Osteocyte (in vitro differentiated cells): ENCODE data around the gene EEPD1. TPM values are rescaled to one million over a fixed set of nuclear protein-coding genes. Genes with fewer than 3 reads are reported as not detected.

ENCODE experiments used
- DNase-seq: peaks from one replicate; pipeline ENCODE4 v3.0.0; 2021; ENCODE audit warnings: mixed read lengths; ENCODE audit not compliant: unreplicated experiment; ENCODE audit errors: extremely low spot score
- H3K27ac Mint-ChIP-seq: one replicate; pipeline ENCODE4 v1.8.0; 2021; ENCODE audit warnings: mild to moderate bottlenecking, mixed read lengths; ENCODE audit not compliant: unreplicated experiment
- H3K27me3 Mint-ChIP-seq: one replicate; pipeline ENCODE4 v1.8.0; 2021; ENCODE audit warnings: mixed read lengths; ENCODE audit not compliant: unreplicated experiment
- H3K36me3 Mint-ChIP-seq: one replicate; pipeline ENCODE4 v1.8.0; 2021; ENCODE audit warnings: mixed read lengths; ENCODE audit not compliant: unreplicated experiment
- H3K4me1 Mint-ChIP-seq: one replicate; pipeline ENCODE4 v1.8.0; 2021; ENCODE audit warnings: mixed read lengths; ENCODE audit not compliant: unreplicated experiment
- H3K4me3 Mint-ChIP-seq: one replicate; pipeline ENCODE4 v1.8.0; 2021; ENCODE audit warnings: mild to moderate bottlenecking, moderate library complexity, mixed read lengths; ENCODE audit not compliant: unreplicated experiment
- H3K9me3 Mint-ChIP-seq: one replicate; pipeline ENCODE4 v1.8.0; 2021; ENCODE audit warnings: mixed read lengths; ENCODE audit not compliant: unreplicated experiment
- total RNA-seq: library from RNA; stranded (reverse); gene quantifications from 2 replicates; pipeline ENCODE4 v1.2.1, GENCODE V29; 2021
- TF ChIP-seq, protein P1 (sequence below): fragments of 200-600 bp; sonication (generic); IDR thresholded peaks from 2 replicates; pipeline ENCODE4 v1.5.0; 2021; ENCODE audit warnings: antibody characterized with exemption, mild to moderate bottlenecking, moderate library complexity

Gene EEPD1
- total RNA-seq, 1 donor from 2014 or later: 1.3 TPM

DNA sequence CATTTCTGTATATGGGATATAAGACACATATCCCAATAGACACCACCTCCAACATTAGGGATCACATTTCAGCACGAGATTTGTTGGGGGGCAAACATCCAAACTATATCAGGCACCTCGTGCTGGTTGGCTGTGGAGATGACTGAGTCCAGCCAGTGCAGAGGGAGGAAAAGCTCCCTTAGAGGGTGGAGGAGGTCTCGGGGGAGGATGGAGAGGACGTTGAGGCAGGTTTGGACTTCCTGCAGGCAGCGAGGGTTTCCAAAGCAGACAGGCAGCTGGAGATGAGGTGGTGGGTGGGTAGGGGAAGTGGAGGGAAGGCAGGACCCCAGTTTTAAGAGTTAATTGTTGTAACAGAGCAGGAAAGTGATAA lies 56.7 kb downstream of the EEPD1 start:
- Mint-ChIP-seq H3K4me3 (no peak overlapping the region), H3K4me1 (peaks cover 25% of the 10 kb centered on the region), H3K27ac (no peak overlapping the region), H3K36me3 (no peaks in the 10 kb centered on the region), H3K27me3 (peaks cover 14% of the 10 kb centered on the region), H3K9me3 (no peaks in the 10 kb centered on the region)
- TF ChIP-seq, protein P1, sequence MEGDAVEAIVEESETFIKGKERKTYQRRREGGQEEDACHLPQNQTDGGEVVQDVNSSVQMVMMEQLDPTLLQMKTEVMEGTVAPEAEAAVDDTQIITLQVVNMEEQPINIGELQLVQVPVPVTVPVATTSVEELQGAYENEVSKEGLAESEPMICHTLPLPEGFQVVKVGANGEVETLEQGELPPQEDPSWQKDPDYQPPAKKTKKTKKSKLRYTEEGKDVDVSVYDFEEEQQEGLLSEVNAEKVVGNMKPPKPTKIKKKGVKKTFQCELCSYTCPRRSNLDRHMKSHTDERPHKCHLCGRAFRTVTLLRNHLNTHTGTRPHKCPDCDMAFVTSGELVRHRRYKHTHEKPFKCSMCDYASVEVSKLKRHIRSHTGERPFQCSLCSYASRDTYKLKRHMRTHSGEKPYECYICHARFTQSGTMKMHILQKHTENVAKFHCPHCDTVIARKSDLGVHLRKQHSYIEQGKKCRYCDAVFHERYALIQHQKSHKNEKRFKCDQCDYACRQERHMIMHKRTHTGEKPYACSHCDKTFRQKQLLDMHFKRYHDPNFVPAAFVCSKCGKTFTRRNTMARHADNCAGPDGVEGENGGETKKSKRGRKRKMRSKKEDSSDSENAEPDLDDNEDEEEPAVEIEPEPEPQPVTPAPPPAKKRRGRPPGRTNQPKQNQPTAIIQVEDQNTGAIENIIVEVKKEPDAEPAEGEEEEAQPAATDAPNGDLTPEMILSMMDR: no peak
- DNase-seq: no peak

DNA sequence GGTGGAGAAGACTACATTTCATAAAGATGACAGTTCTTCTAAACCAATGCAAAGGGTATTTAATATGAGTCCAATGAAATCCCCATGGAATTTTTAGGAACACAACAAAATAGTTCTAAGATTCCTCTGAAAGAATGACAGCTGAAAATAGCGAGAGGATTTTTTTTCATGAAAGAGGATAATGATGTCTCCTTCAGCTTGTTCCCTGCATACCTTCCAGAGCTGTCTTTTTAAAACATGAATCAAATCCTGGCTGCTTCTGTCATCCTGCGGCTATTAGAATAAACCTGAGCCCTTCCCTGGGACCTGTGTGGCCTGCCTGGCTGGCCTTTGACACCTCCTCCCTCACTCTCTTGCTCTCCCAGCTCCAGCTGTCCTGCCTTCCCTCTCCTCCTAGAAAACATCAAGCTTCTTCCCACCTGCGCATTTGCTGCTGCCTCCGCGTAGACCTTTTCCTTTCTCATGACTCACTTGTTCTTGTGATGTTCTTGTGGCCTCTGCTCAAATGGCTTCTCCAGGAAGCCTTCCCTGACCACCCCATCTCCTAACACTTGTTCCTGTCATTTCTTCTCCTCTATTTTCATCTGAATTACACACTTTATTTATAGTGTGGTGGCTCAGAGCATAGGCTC lies 57.4 kb downstream of the EEPD1 start:
- H3K27ac Mint-ChIP-seq: no peak overlapping the region
- DNase-seq: no peak
- no peaks in the 10 kb centered on the region for H3K9me3 Mint-ChIP-seq
- H3K4me3 Mint-ChIP-seq: no peak overlapping the region
- TF ChIP-seq, protein P1: no peak
- no peaks in the 10 kb centered on the region for H3K36me3 Mint-ChIP-seq
- H3K4me1 Mint-ChIP-seq: peaks cover 25% of the 10 kb centered on the region
- H3K27me3 Mint-ChIP-seq: peaks cover 14% of the 10 kb centered on the region

DNA sequence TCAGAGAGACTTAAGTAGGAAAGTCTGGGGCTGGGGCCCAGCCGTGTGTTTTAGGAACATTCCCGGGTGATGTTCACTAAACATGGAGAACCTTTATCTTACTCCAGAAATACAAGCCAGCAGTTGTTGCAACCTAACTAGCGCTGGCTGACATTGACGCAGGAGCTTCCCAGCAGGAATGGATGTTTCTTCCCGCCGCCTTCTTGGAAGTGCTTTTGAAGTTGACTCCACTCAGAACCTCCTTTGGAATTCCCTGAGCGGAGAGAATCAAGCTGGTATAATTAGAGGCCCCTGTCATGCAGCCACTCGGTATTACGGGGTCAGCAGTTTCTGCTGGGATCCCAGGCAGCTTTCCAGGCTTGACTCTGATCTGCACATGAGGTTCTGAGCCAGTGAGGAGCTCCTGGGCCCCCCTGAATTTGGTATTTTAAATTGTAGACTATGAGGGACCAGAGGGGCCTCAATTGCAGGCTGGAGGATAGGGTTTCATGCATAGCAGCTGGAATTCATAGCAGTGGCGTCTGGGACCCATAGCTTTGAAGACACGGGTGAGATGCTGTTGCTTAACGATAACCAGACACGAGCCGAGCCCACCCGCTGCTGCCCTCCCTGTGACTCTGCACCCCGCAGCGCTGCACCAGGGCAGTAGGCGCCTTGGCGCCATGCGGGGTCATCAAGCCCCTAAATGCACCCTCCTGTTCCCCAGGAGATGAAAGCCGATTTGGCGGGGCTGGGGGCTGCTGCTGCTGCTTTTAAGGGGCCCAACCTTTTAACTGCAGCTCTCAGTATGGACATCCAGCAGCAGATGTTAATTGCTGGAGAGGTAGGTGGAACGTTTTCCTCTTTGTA lies 61.8 kb downstream of the EEPD1 start:
- Mint-ChIP-seq H3K9me3 (no peaks in the 10 kb centered on the region), H3K27ac (peak overlapping the region; percentile 0), H3K36me3 (no peaks in the 10 kb centered on the region), H3K4me3 (no peak overlapping the region), H3K27me3 (peaks cover 36% of the 10 kb centered on the region), H3K4me1 (peaks cover 13% of the 10 kb centered on the region)
- no peak for DNase-seq
- TF ChIP-seq, protein P1: no peak

DNA sequence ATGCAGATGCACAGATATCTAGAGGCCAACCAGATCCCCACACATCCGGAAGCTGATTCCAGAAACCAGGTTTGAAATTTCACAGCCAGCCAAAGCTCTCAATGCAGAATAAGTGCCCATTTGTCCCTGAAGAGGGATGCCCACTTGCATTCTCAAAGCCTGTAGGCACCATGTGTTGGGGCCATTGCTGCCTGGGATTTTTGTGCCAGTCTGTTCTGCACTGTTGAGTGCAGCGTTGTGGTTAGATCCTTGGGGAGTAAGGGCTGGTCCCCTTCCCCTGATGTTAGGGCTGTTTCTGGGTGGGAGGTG lies 62.4 kb downstream of the EEPD1 start:
- no peak overlapping the region for H3K27ac Mint-ChIP-seq
- H3K4me1 Mint-ChIP-seq: peaks cover 8% of the 10 kb centered on the region
- no peak for DNase-seq
- H3K9me3 Mint-ChIP-seq: no peaks in the 10 kb centered on the region
- H3K36me3 Mint-ChIP-seq: no peaks in the 10 kb centered on the region
- H3K4me3 Mint-ChIP-seq: no peak overlapping the region
- TF ChIP-seq, protein P1: no peak
- peaks cover 41% of the 10 kb centered on the region for H3K27me3 Mint-ChIP-seq

DNA sequence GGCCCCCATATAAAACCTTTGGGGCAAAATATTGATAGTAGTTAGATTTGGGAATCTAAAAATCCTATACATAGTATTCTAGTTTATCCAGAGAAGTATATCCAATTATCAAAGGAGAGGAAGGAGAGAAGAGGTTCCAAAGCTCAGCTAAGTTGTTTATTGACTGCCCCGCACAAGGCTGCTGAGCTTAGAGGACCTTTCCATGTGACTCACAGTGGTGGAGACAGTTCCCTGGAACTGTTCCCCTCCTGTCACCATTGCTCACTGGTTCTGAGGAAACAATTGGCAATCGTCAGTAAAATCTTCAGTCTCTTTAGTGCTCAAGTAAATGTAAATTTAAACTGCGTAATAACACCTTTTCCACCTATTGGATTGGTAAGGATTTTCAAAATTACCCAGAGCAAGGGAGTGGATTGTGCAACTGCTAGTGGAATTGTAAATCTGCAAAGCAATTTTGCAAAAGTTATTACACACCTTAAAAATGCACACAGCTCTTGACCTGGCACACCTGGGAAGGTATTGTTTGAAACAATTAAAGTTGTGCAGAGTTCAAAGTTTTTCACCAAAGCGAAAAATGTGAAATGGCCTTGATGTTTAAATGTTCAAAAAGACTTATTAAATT lies 63.1 kb downstream of the EEPD1 start:
- Mint-ChIP-seq H3K27me3 (peaks cover 45% of the 10 kb centered on the region), H3K27ac (no peak overlapping the region), H3K4me3 (no peak overlapping the region), H3K36me3 (no peaks in the 10 kb centered on the region), H3K9me3 (no peaks in the 10 kb centered on the region), H3K4me1 (peaks cover 4% of the 10 kb centered on the region)
- TF ChIP-seq, protein P1: no peak
- no peak for DNase-seq
